CD4-positive, CD25-positive, alpha-beta regulatory T cell (primary cell): ENCODE measurements around the gene DDN. TPM values are rescaled to one million over a fixed set of nuclear protein-coding genes. Genes with fewer than 3 reads are reported as not detected.

Experiments used
- ATAC-seq, 2 donors: fragments of 150-1000 bp; cut with Tn5 transposase; one replicate each; pipeline ENCODE4 v1.10.0; 2021; ENCODE audit warnings: low read depth in 2 of 2, moderate number of reproducible peaks in 2 of 2, moderate library complexity in 1 of 2
- DNase-seq, 3 donors: peaks; one replicate each; pipeline versions ENCODE4 v3.0.0 to v3.0.0-alpha.2; 2012 to 2022; ENCODE audit warnings: mixed read lengths in 1 of 3
- H3K27ac ChIP-seq: one replicate; pipeline ENCODE4 v1.7.0; 2013; ENCODE audit warnings: mild to moderate bottlenecking, low read length; ENCODE audit not compliant: insufficient read depth, poor library complexity, severe bottlenecking
- H3K27me3 ChIP-seq: one replicate; pipeline ENCODE4 v1.7.0; 2013; ENCODE audit warnings: low read length; ENCODE audit not compliant: control insufficient read depth, insufficient read depth
- H3K36me3 ChIP-seq: one replicate; pipeline ENCODE4 v1.7.0; 2013; ENCODE audit warnings: mild to moderate bottlenecking, low read length, moderate library complexity; ENCODE audit not compliant: control insufficient read depth, insufficient read depth
- H3K4me1 ChIP-seq: 2 replicates; pipeline ENCODE4 v1.7.0; 2013; ENCODE audit warnings: mild to moderate bottlenecking, low read length; ENCODE audit not compliant: insufficient read depth, control insufficient read depth, poor library complexity, severe bottlenecking
- H3K4me3 ChIP-seq: one replicate; pipeline ENCODE4 v1.7.0; 2013; ENCODE audit warnings: low read depth, mild to moderate bottlenecking, low read length, moderate library complexity
- H3K9me3 ChIP-seq, 2 experiments: 1 replicate in 1 of 2; 2 replicates in 1 of 2; pipeline ENCODE4 v1.7.0; 2013; ENCODE audit warnings: low read length in 2 of 2, mild to moderate bottlenecking in 1 of 2, moderate library complexity in 1 of 2; ENCODE audit not compliant: control insufficient read depth in 2 of 2
- H3K27ac Mint-ChIP-seq, 3 donors: one replicate each; pipeline ENCODE4 v1.8.0; 2020 to 2022; ENCODE audit warnings: mild to moderate bottlenecking in 3 of 3, mixed read lengths in 3 of 3, moderate library complexity in 2 of 3
- H3K27me3 Mint-ChIP-seq: one replicate; pipeline ENCODE4 v1.8.0; 2022; ENCODE audit warnings: mild to moderate bottlenecking, mixed read lengths
- H3K36me3 Mint-ChIP-seq: one replicate; pipeline ENCODE4 v1.8.0; 2020; ENCODE audit warnings: mixed read lengths
- H3K4me1 Mint-ChIP-seq, 4 donors: one replicate each; pipeline ENCODE4 v1.8.0; 2020 to 2022; ENCODE audit warnings: mixed read lengths in 4 of 4, mild to moderate bottlenecking in 1 of 4
- H3K4me3 Mint-ChIP-seq, 4 donors: one replicate each; pipeline ENCODE4 v1.8.0; 2020 to 2022; ENCODE audit warnings: mild to moderate bottlenecking in 4 of 4, mixed read lengths in 4 of 4, moderate library complexity in 3 of 4
- H3K9me3 Mint-ChIP-seq, 7 donors: one replicate each; pipeline ENCODE4 v1.8.0; 2020 to 2022; ENCODE audit warnings: mixed read lengths in 7 of 7, mild to moderate bottlenecking in 3 of 7, moderate library complexity in 2 of 7
- polyA plus RNA-seq, 4 donors: library from polyadenylated mRNA; unstranded; fragments of 300-500 nt; fragmentation: Illumina TruSeq; gene quantifications; one replicate each; pipeline ENCODE4 v1.2.3, GENCODE V29; 2021
- total RNA-seq: library from RNA; stranded (reverse); gene quantifications from one replicate; pipeline ENCODE4 v1.2.3, GENCODE V29; 2022

DDN gene
- total and polyA plus RNA-seq, 5 donors from 2014 or later = 0.39 TPM; not detected in 4

DNA sequence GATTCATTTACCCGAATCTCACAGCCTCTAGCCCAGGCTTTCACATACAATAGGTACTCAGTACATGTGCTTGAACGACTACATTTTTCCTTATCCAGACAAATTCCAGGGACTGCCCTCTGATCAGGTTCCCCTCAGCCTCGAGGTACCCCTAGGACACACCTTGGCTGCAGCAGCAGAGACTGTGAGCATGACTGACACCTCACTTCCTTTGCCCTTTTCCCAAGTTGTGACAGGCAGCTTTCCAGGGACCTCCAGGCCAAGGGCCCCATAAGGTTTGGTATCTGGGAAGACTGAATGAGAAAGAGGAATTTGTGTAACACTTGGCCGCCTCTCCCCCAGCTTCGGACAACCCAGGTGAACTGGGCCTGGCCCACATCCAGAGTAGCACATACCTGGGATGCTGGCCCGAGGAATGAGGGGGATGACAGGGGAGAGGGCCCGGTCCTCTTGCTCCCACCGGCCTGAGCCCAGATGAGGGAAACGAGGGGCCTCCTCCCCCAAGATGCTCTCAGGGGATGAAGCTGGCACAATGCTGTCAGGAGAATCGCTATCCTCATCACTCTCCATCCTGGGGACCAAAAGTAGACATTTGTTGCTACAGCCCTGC, 29.6 kb upstream of the DDN start:
- Mint-ChIP-seq H3K27me3 (no peaks in the 10 kb centered on the region), H3K4me1 (peaks cover 0 to 13% (median 7%) of the 10 kb centered on the region in 4 donors), H3K9me3 (no peaks in the 10 kb centered on the region), H3K36me3 (peaks cover 22% of the 10 kb centered on the region), H3K4me3 (no peak overlapping the region), H3K27ac (no peak overlapping the region)
- ATAC-seq (no peak), DNase-seq (no peak)
- H3K9me3 ChIP-seq = no peaks in the 10 kb centered on the region
- H3K4me1 ChIP-seq = no peaks in the 10 kb centered on the region
- H3K27me3 ChIP-seq = no peaks in the 10 kb centered on the region
- H3K4me3 ChIP-seq = no peak overlapping the region
- H3K27ac ChIP-seq = no peak overlapping the region
- H3K36me3 ChIP-seq = peaks cover 69% of the 10 kb centered on the region

DNA sequence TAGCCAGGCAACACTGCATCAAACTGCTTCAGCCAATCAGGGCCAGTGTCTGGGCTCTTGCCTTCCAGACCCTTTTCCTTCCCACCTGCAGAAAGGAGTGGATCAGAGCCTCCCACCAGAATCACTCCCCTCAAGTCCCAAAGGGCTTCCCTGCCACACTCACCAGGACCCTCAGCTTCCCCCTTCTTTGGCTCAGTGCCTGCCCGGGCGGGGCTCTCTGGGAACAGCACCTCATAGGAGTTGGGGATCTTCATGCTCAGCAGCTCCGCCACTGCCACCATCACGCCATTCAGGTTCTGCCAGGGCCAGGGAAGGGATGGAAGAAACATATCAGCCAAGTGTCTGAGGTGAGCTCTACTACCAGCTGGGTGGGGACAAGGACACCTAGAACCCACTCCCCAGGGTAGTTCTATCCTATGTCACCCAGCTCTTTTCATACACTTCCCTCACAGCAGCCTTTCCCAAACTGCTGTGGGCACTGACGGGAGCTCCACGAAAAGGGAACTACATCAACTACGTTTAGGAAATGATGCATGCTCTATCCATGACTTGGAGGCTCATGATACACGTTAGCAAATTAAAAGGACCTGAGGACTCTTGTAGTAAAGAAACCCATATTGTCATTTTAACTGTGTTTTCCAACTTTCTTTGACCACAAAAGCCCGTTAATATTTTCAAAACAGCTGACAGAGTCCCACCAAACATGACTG, 28.8 kb upstream of the DDN start:
- Histone ChIP-seq H3K36me3 (peaks cover 68% of the 10 kb centered on the region), H3K4me1 (no peaks in the 10 kb centered on the region), H3K4me3 (no peak overlapping the region), H3K9me3 (no peaks in the 10 kb centered on the region), H3K27me3 (no peaks in the 10 kb centered on the region), H3K27ac (no peak overlapping the region)
- Mint-ChIP-seq H3K27ac (peak overlapping the region in 2 of 3 donors; percentile 9 to 49), H3K9me3 (no peaks in the 10 kb centered on the region), H3K4me1 (peaks cover 0 to 13% (median 7%) of the 10 kb centered on the region in 4 donors), H3K27me3 (no peaks in the 10 kb centered on the region), H3K36me3 (peaks cover 26% of the 10 kb centered on the region), H3K4me3 (no peak overlapping the region)
- no peak for DNase-seq
- no peak for ATAC-seq

DNA sequence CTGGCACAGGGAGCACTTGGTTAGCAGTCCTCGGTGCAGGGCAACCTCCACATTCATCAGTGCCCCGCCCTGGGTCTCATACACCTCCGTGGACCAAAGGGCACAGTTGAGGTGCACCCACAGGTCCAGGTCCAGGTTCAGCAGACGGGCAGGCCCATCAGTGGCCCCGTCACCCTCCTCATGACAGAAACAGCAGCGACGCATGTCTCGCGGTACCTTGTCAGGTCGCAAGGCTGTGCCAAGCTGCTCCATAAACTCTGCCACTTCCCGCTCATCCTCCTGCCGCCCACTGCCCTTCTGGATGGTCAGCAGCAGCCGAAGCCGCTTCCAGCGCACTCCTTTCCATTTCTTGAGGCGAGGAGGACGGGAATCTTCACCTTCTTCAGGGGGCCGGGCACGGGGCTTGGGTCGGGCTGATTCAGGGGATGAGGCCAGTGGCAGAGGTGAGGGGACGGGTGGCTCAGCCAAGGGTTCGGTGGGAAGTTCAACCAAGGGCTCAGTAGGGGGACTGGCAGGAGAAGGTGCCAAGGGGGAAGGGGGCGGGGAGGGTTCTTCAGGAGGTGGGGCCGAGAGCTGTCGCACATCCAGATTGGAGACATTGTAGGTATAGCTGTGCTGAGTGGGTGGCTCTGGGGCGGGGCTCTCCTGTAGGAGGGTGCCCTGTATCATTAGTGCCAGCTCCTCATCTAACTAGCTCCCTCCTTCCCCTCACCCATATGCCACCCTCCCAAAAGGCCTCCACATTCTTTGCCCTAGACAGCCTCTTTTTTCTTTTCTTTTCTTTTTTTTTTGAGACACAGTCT, 27.7 kb upstream of the DDN start:
- DNase-seq = no peak
- no peak for ATAC-seq
- Mint-ChIP-seq H3K4me3 (no peak overlapping the region), H3K27ac (no peak overlapping the region), H3K9me3 (no peaks in the 10 kb centered on the region), H3K27me3 (no peaks in the 10 kb centered on the region), H3K4me1 (peaks cover 0 to 12% (median 5%) of the 10 kb centered on the region in 4 donors), H3K36me3 (peaks cover 33% of the 10 kb centered on the region)
- Histone ChIP-seq H3K27ac (no peak overlapping the region), H3K36me3 (peaks cover 69% of the 10 kb centered on the region), H3K27me3 (no peaks in the 10 kb centered on the region), H3K4me1 (no peaks in the 10 kb centered on the region), H3K9me3 (no peaks in the 10 kb centered on the region), H3K4me3 (no peak overlapping the region)

DNA sequence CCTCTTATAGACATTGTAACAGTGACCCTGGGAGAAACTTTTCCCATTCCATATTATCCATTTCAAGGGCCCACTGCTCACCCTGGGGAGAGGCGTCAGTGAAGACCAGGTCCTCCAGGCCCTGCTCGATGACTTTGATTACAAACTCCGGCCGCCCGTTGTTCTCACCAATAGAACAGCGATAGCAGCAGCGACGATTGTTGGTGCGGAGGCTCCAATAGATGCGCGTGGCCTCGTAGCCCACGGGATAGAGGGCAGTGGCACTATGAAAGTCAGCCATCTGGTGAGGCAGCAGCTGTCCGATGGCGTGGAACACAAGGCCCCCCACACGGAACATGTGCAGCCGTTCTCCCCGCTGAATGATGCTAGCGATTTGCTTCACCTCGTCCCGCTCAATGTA, 26.9 kb upstream of the DDN start:
- Mint-ChIP-seq H3K27ac (peak overlapping the region in 1 of 3 donors; percentile 14), H3K9me3 (no peaks in the 10 kb centered on the region), H3K4me3 (no peak overlapping the region), H3K4me1 (peaks cover 0 to 12% (median 7%) of the 10 kb centered on the region in 4 donors), H3K27me3 (no peaks in the 10 kb centered on the region), H3K36me3 (peaks cover 37% of the 10 kb centered on the region)
- Histone ChIP-seq H3K4me1 (no peaks in the 10 kb centered on the region), H3K27me3 (no peaks in the 10 kb centered on the region), H3K4me3 (no peak overlapping the region), H3K36me3 (peaks cover 70% of the 10 kb centered on the region), H3K9me3 (no peaks in the 10 kb centered on the region), H3K27ac (no peak overlapping the region)
- ATAC-seq = no peak
- DNase-seq = no peak

- peaks cover 37% of the 10 kb centered on the region for H3K36me3 Mint-ChIP-seq
- no peaks in the 10 kb centered on the region for H3K9me3 Mint-ChIP-seq
- no peak overlapping the region for H3K4me3 Mint-ChIP-seq
- peaks cover 70% of the 10 kb centered on the region for H3K36me3 ChIP-seq
- no peak overlapping the region for H3K4me3 ChIP-seq
- no peaks in the 10 kb centered on the region for H3K4me1 ChIP-seq
- no peaks in the 10 kb centered on the region for H3K27me3 ChIP-seq
- H3K27ac ChIP-seq = no peak overlapping the region
- no peak overlapping the region for H3K27ac Mint-ChIP-seq
- H3K27me3 Mint-ChIP-seq = no peaks in the 10 kb centered on the region
- ATAC-seq (no peak), DNase-seq (no peak)
- H3K4me1 Mint-ChIP-seq = peaks cover 0 to 12% (median 7%) of the 10 kb centered on the region in 4 donors
- H3K9me3 ChIP-seq = no peaks in the 10 kb centered on the region
These were observed 26.3 kb upstream of the DDN start for GRCh38 chr12:49025463-49025862.

DNA sequence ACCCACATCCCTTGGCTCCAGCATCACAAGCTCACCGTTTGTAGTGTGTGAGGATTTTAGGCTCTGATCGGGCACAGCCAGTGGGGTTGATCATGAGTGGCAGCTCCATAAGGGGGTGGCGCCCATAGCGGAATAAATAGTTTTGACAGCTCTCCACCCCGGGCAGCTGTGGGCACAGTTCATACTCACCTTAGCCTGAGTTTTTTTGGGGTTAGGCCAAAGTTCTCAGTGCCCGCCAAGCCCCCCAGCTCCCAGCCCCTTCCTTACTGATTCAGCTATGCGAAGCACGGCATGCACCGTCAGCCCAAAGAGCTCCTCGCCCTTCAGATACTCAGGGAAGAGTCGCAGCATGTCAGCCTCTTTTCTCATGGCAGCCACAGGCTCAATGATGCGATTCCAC, 25.4 kb upstream of the DDN start:
- Mint-ChIP-seq H3K27ac (peak overlapping the region in 1 of 3 donors; percentile 49), H3K36me3 (peaks cover 37% of the 10 kb centered on the region), H3K27me3 (no peaks in the 10 kb centered on the region), H3K4me3 (no peak overlapping the region), H3K4me1 (peaks cover 0 to 14% (median 10%) of the 10 kb centered on the region in 4 donors), H3K9me3 (peaks cover 0 to 3% (median 0%) of the 10 kb centered on the region in 7 donors)
- H3K27me3 ChIP-seq = no peaks in the 10 kb centered on the region
- H3K9me3 ChIP-seq = no peaks in the 10 kb centered on the region
- peaks cover 70% of the 10 kb centered on the region for H3K36me3 ChIP-seq
- ATAC-seq (no peak), DNase-seq (no peak)
- H3K27ac ChIP-seq = no peak overlapping the region
- peaks cover 4% of the 10 kb centered on the region for H3K4me1 ChIP-seq
- H3K4me3 ChIP-seq = no peak overlapping the region

DNA sequence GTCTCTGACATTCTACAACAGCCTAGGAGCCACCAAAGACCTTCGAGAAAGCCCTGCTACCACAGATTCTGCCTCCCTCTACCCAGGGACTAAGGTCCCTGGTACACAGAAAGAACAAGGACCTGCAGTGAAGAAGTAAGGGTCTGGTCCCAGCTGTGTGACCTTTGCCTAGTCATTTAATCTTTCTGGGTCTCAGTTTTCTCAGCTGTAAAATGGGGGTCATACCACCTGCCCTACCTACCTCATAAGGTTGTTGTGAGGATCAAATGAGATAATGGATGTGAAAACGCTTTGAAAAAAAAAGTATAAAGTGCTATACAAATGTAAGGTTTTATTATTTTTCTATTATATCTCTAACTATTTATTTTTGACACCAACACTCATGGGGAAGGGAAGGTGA, 24.6 kb upstream of the DDN start:
- Histone ChIP-seq H3K27ac (no peak overlapping the region), H3K36me3 (peaks cover 70% of the 10 kb centered on the region), H3K4me1 (peaks cover 10% of the 10 kb centered on the region), H3K4me3 (no peak overlapping the region), H3K27me3 (no peaks in the 10 kb centered on the region), H3K9me3 (no peaks in the 10 kb centered on the region)
- H3K9me3 Mint-ChIP-seq = peaks cover 0 to 3% (median 0%) of the 10 kb centered on the region in 7 donors
- ATAC-seq (no peak), DNase-seq (no peak)
- no peak overlapping the region for H3K4me3 Mint-ChIP-seq
- H3K4me1 Mint-ChIP-seq = peaks cover 0 to 17% (median 15%) of the 10 kb centered on the region in 4 donors
- no peak overlapping the region for H3K27ac Mint-ChIP-seq
- peaks cover 37% of the 10 kb centered on the region for H3K36me3 Mint-ChIP-seq
- no peaks in the 10 kb centered on the region for H3K27me3 Mint-ChIP-seq
